Left kidney (tissue), 2 donors: ENCODE measurements around the gene CHCHD3. TPM values are rescaled to one million over a fixed set of nuclear protein-coding genes. Genes with fewer than 3 reads are reported as not detected.

Experiments
- DNase-seq: peaks from one replicate; pipeline ENCODE4 v3.0.0-alpha.2; 2013
- polyA plus RNA-seq: library from polyadenylated mRNA; unstranded; fragments of 120-200 nt; gene quantifications from one replicate; pipeline ENCODE4 v1.2.1, GENCODE V29; 2013; ENCODE audit not compliant: insufficient read length

Gene CHCHD3
- polyA plus RNA-seq, 1 donor: 82.6 TPM

- DNase-seq: no peak
Observed at GRCh38 chr7:133082390-133082766, 488 bp upstream of the CHCHD3 start.

- no peak for DNase-seq
Observed at GRCh38 chr7:133081119-133081598, 731 bp downstream of the CHCHD3 start.

- no peak for DNase-seq
Observed at GRCh38 chr7:133079296-133079695, 2.6 kb downstream of the CHCHD3 start.

GRCh38 chr7:133077394-133077793 is 4.5 kb downstream of the CHCHD3 start:
- DNase-seq: no peak

- no peak for DNase-seq
Observed at GRCh38 chr7:133076142-133076541, 5.7 kb downstream of the CHCHD3 start.

- no peak for DNase-seq
Observed at GRCh38 chr7:133071506-133071905, 10.4 kb downstream of the CHCHD3 start.

- DNase-seq: no peak
Observed at GRCh38 chr7:133070562-133070961, 11.3 kb downstream of the CHCHD3 start.

- DNase-seq: no peak
Observed at GRCh38 chr7:133065301-133065700, 16.6 kb downstream of the CHCHD3 start.

- DNase-seq: no peak
Observed at GRCh38 chr7:133064082-133064820, 17.6 kb downstream of the CHCHD3 start.

GRCh38 chr7:133061792-133062191 is 20.1 kb downstream of the CHCHD3 start:
- DNase-seq: no peak

- DNase-seq: no peak
Observed at GRCh38 chr7:133061357-133061756, 20.5 kb downstream of the CHCHD3 start.

GRCh38 chr7:133060004-133060403 is 21.9 kb downstream of the CHCHD3 start:
- no peak for DNase-seq

GRCh38 chr7:133059263-133059662 is 22.6 kb downstream of the CHCHD3 start:
- DNase-seq: no peak

- DNase-seq: no peak
Observed at GRCh38 chr7:133056370-133057238, 25.3 kb downstream of the CHCHD3 start.

GRCh38 chr7:133054162-133054840 is 27.6 kb downstream of the CHCHD3 start:
- no peak for DNase-seq

GRCh38 chr7:133053321-133053891 is 28.5 kb downstream of the CHCHD3 start:
- DNase-seq: no peak

- no peak for DNase-seq
Observed at GRCh38 chr7:133052826-133053225, 29.1 kb downstream of the CHCHD3 start.

GRCh38 chr7:133052401-133052756 is 29.5 kb downstream of the CHCHD3 start:
- DNase-seq: no peak

GRCh38 chr7:133051719-133052400 is 30.0 kb downstream of the CHCHD3 start:
- DNase-seq: peak; percentile 21

- no peak for DNase-seq
Observed at GRCh38 chr7:133051066-133051465, 30.8 kb downstream of the CHCHD3 start.

GRCh38 chr7:133050200-133050995 is 31.5 kb downstream of the CHCHD3 start:
- no peak for DNase-seq
